Measurements from ENCODE around the gene EMC8. TPM values are rescaled to one million over a fixed set of nuclear protein-coding genes. Genes with fewer than 3 reads are reported as not detected.

Gene EMC8
- polyA plus RNA-seq, 1 donor (not counting 4 experiments of a cell fraction or from before 2014, with no cell fraction given), result 38.5 TPM

DNA sequence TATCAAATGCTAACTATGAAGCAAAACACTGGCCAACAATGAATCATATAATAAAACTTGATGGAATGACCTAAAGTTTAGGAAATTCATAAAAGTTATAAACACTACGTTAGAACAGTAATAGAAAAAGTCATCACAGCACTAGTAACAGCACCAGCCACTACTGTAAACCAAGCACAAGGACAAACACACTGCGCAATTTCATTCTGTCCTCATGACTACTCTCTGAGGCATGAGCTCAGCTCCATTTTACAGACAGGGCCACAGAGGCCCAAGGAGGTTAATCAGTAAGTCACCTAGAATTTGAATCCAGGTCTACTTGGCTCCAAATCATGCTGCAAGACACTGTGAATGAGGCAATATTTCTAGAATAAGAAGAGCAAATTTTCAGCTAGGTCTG lies 13.4 kb downstream of the EMC8 start:
- Histone ChIP-seq H3K27me3 (ENCODE audit: control insufficient read depth, extremely low read depth, insufficient read depth, low read length) (no peaks in the 10 kb centered on the region), H2AFZ (ENCODE audit: control insufficient read depth, low read length) (no peak overlapping the region), H3K4me2 (ENCODE audit: control insufficient read depth, extremely low read depth, insufficient read depth, low read depth, low read length) (no peak overlapping the region), H3K36me3 (ENCODE audit: control insufficient read depth in 2 of 2, extremely low read depth in 1 of 2, insufficient read depth in 2 of 2, low read length in 2 of 2) (peaks cover 44 to 51% of the 10 kb centered on the region in 2 experiments), H3K4me1 (ENCODE audit: control insufficient read depth, extremely low read depth, insufficient read depth, low read length) (no peaks in the 10 kb centered on the region), H3K4me3 (ENCODE audit: control insufficient read depth in 2 of 3, extremely low read depth in 1 of 3, insufficient read depth in 2 of 3, low read depth in 1 of 3, low read length in 3 of 3) (no peak overlapping the region), H3K27ac (ENCODE audit: control insufficient read depth, insufficient read depth, low read length) (no peak overlapping the region), H4K20me1 (ENCODE audit: control insufficient read depth, extremely low read depth, insufficient read depth, low read length) (peaks cover 16% of the 10 kb centered on the region), H3K9me1 (ENCODE audit: control insufficient read depth, extremely low read depth, insufficient read depth, low read length) (peaks cover 7% of the 10 kb centered on the region), H3K79me2 (ENCODE audit: control insufficient read depth, insufficient read depth, low read length) (peaks cover 76% of the 10 kb centered on the region), H3K9me3 (ENCODE audit: control insufficient read depth, low read depth, low read length) (no peaks in the 10 kb centered on the region), H3K9ac (ENCODE audit: control insufficient read depth, extremely low read depth, insufficient read depth, low read length) (no peak overlapping the region)
- TF ChIP-seq, protein P1, sequence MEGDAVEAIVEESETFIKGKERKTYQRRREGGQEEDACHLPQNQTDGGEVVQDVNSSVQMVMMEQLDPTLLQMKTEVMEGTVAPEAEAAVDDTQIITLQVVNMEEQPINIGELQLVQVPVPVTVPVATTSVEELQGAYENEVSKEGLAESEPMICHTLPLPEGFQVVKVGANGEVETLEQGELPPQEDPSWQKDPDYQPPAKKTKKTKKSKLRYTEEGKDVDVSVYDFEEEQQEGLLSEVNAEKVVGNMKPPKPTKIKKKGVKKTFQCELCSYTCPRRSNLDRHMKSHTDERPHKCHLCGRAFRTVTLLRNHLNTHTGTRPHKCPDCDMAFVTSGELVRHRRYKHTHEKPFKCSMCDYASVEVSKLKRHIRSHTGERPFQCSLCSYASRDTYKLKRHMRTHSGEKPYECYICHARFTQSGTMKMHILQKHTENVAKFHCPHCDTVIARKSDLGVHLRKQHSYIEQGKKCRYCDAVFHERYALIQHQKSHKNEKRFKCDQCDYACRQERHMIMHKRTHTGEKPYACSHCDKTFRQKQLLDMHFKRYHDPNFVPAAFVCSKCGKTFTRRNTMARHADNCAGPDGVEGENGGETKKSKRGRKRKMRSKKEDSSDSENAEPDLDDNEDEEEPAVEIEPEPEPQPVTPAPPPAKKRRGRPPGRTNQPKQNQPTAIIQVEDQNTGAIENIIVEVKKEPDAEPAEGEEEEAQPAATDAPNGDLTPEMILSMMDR (optimal IDR thresholded peaks at IDR 0.05 in 1 of 3, IDR thresholded peaks at IDR 0.05 in 1 of 3, conservative IDR thresholded peaks at IDR 0.05 in 1 of 3; ENCODE audit: extremely low read depth in 1 of 3, insufficient read depth in 2 of 3, low read length in 3 of 3), result no peak
- TF ChIP-seq EZH2 (IDR thresholded peaks at IDR 0.05; ENCODE audit: low read length), result no peak
- dilution Hi-C loops (cut with MboI; ENCODE audit: extremely low pct_ligation_motif_present, low sequenced_read_pairs), result no loop called here
- FAIRE-seq (no peak), DNase-seq (ENCODE audit: low read depth, low spot score) (no peak)

DNA sequence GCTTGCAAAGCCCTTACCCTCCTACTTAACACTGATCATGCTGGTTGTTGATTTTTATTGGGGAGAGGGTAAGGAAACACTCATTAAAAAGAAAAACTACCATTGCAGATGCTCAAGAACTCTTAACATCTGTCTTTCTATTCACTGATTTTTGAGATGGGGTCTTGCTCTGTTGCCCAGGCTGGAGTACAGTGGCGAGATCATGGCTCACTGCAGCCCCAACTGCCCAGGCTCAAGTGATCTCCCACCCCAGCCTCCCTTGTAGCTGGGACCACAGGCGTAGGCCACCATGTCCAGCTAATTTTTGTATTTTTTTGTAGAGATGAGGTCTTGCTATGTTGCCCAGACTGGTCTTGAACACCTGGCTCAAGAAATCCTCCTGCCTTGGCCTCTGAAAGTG lies 14.5 kb downstream of the EMC8 start:
- Histone ChIP-seq H4K20me1 (ENCODE audit: control insufficient read depth, extremely low read depth, insufficient read depth, low read length) (peaks cover 14% of the 10 kb centered on the region), H3K4me2 (ENCODE audit: control insufficient read depth, extremely low read depth, insufficient read depth, low read depth, low read length) (no peak overlapping the region), H3K4me3 (ENCODE audit: control insufficient read depth in 2 of 3, extremely low read depth in 1 of 3, insufficient read depth in 2 of 3, low read depth in 1 of 3, low read length in 3 of 3) (no peak overlapping the region), H3K79me2 (ENCODE audit: control insufficient read depth, insufficient read depth, low read length) (peaks cover 65% of the 10 kb centered on the region), H3K27ac (ENCODE audit: control insufficient read depth, insufficient read depth, low read length) (no peak overlapping the region), H2AFZ (ENCODE audit: control insufficient read depth, low read length) (no peak overlapping the region), H3K27me3 (ENCODE audit: control insufficient read depth, extremely low read depth, insufficient read depth, low read length) (no peaks in the 10 kb centered on the region), H3K36me3 (ENCODE audit: control insufficient read depth in 2 of 2, extremely low read depth in 1 of 2, insufficient read depth in 2 of 2, low read length in 2 of 2) (peaks cover 53 to 54% of the 10 kb centered on the region in 2 experiments), H3K9me3 (ENCODE audit: control insufficient read depth, low read depth, low read length) (no peaks in the 10 kb centered on the region), H3K9me1 (ENCODE audit: control insufficient read depth, extremely low read depth, insufficient read depth, low read length) (peaks cover 7% of the 10 kb centered on the region), H3K4me1 (ENCODE audit: control insufficient read depth, extremely low read depth, insufficient read depth, low read length) (no peaks in the 10 kb centered on the region), H3K9ac (ENCODE audit: control insufficient read depth, extremely low read depth, insufficient read depth, low read length) (no peak overlapping the region)
- dilution Hi-C loops (cut with MboI; ENCODE audit: extremely low pct_ligation_motif_present, low sequenced_read_pairs), result no loop called here
- FAIRE-seq (no peak), DNase-seq (ENCODE audit: low read depth, low spot score) (no peak)
- no peak for TF ChIP-seq EZH2 (IDR thresholded peaks at IDR 0.05; ENCODE audit: low read length)
- TF ChIP-seq, protein P1 (optimal IDR thresholded peaks at IDR 0.05 in 1 of 3, IDR thresholded peaks at IDR 0.05 in 1 of 3, conservative IDR thresholded peaks at IDR 0.05 in 1 of 3; ENCODE audit: extremely low read depth in 1 of 3, insufficient read depth in 2 of 3, low read length in 3 of 3), result no peak
